ENCODE results near the gene LMO7. TPM values are rescaled to one million over a fixed set of nuclear protein-coding genes. Genes with fewer than 3 reads are reported as not detected.

LMO7 gene
- total RNA-seq, 1 donor from 2014 or later: 12.3 TPM

GRCh38 chr13:75700552-75700951, 64.4 kb downstream of the LMO7 start:
- Histone ChIP-seq H3K4me3 (ENCODE audit: low read depth, low read length) (no peak overlapping the region), H3K36me3 (ENCODE audit: control insufficient read depth, insufficient read depth, low read length) (peaks cover 1% of the 10 kb centered on the region), H3K27me3 (ENCODE audit: control insufficient read depth, insufficient read depth, low read length) (no peaks in the 10 kb centered on the region)
- no peak for DNase-seq (ENCODE audit: low read depth)
- no peak for TF ChIP-seq CTCF (IDR thresholded peaks at IDR 0.05; ENCODE audit: insufficient read depth, low read length, poor library complexity, severe bottlenecking)

GRCh38 chr13:75702476-75702875, 66.3 kb downstream of the LMO7 start:
- DNase-seq (ENCODE audit: low read depth): no peak
- TF ChIP-seq CTCF (IDR thresholded peaks at IDR 0.05; ENCODE audit: insufficient read depth, low read length, poor library complexity, severe bottlenecking): no peak
- H3K27me3 ChIP-seq (ENCODE audit: control insufficient read depth, insufficient read depth, low read length): no peaks in the 10 kb centered on the region
- H3K36me3 ChIP-seq (ENCODE audit: control insufficient read depth, insufficient read depth, low read length): no peaks in the 10 kb centered on the region
- H3K4me3 ChIP-seq (ENCODE audit: low read depth, low read length): no peak overlapping the region

- H3K27me3 ChIP-seq (ENCODE audit: control insufficient read depth, insufficient read depth, low read length): no peaks in the 10 kb centered on the region
- DNase-seq (ENCODE audit: low read depth): no peak
- no peak overlapping the region for H3K4me3 ChIP-seq (ENCODE audit: low read depth, low read length)
- no peaks in the 10 kb centered on the region for H3K36me3 ChIP-seq (ENCODE audit: control insufficient read depth, insufficient read depth, low read length)
- no peak for TF ChIP-seq CTCF (IDR thresholded peaks at IDR 0.05; ENCODE audit: insufficient read depth, low read length, poor library complexity, severe bottlenecking)
Measured at GRCh38 chr13:75703769-75704168, 67.6 kb downstream of the LMO7 start.

- DNase-seq (ENCODE audit: low read depth): no peak
- Histone ChIP-seq H3K27me3 (ENCODE audit: control insufficient read depth, insufficient read depth, low read length) (no peaks in the 10 kb centered on the region), H3K4me3 (ENCODE audit: low read depth, low read length) (no peak overlapping the region)
Measured at GRCh38 chr13:75704194-75704926, 68.2 kb downstream of the LMO7 start.

GRCh38 chr13:75704927-75705288, 68.8 kb downstream of the LMO7 start:
- Histone ChIP-seq H3K27me3 (ENCODE audit: control insufficient read depth, insufficient read depth, low read length) (no peaks in the 10 kb centered on the region), H3K36me3 (ENCODE audit: control insufficient read depth, insufficient read depth, low read length) (no peaks in the 10 kb centered on the region), H3K4me3 (ENCODE audit: low read depth, low read length) (no peak overlapping the region)
- DNase-seq (ENCODE audit: low read depth): no peak
- no peak for TF ChIP-seq CTCF (IDR thresholded peaks at IDR 0.05; ENCODE audit: insufficient read depth, low read length, poor library complexity, severe bottlenecking)

More at GRCh38 chr13:75704194-75704926, 68.2 kb downstream of the LMO7 start:
- TF ChIP-seq CTCF (IDR thresholded peaks at IDR 0.05; ENCODE audit: insufficient read depth, low read length, poor library complexity, severe bottlenecking): no peak
- H3K36me3 ChIP-seq (ENCODE audit: control insufficient read depth, insufficient read depth, low read length): no peaks in the 10 kb centered on the region

- Histone ChIP-seq H3K4me3 (ENCODE audit: low read depth, low read length) (no peak overlapping the region), H3K27me3 (ENCODE audit: control insufficient read depth, insufficient read depth, low read length) (no peaks in the 10 kb centered on the region), H3K36me3 (ENCODE audit: control insufficient read depth, insufficient read depth, low read length) (no peaks in the 10 kb centered on the region)
- no peak for DNase-seq (ENCODE audit: low read depth)
- no peak for TF ChIP-seq CTCF (IDR thresholded peaks at IDR 0.05; ENCODE audit: insufficient read depth, low read length, poor library complexity, severe bottlenecking)
Measured at GRCh38 chr13:75705395-75705794, 69.3 kb downstream of the LMO7 start.

Measured in kidney epithelial cell (primary cell).